Glutamatergic neuron (in vitro differentiated cells): ENCODE measurements around the gene MAGEA1. TPM values are rescaled to one million over a fixed set of nuclear protein-coding genes. Genes with fewer than 3 reads are reported as not detected.

Source experiments
- DNase-seq: peaks from one replicate; pipeline ENCODE4 v3.0.0; 2022
- H3K27ac Mint-ChIP-seq: one replicate; pipeline ENCODE4 v1.8.0; 2020; ENCODE audit warnings: mild to moderate bottlenecking, mixed read lengths, inconsistent platforms; ENCODE audit not compliant: unreplicated experiment
- H3K27me3 Mint-ChIP-seq: one replicate; pipeline ENCODE4 v1.8.0; 2020; ENCODE audit warnings: mild to moderate bottlenecking, moderate library complexity, mixed read lengths, inconsistent platforms; ENCODE audit not compliant: unreplicated experiment
- H3K36me3 Mint-ChIP-seq: one replicate; pipeline ENCODE4 v1.8.0; 2020; ENCODE audit warnings: mild to moderate bottlenecking, mixed read lengths, inconsistent platforms; ENCODE audit not compliant: unreplicated experiment
- H3K4me1 Mint-ChIP-seq: one replicate; pipeline ENCODE4 v1.8.0; 2020; ENCODE audit warnings: mild to moderate bottlenecking, low read depth, mixed read lengths, inconsistent platforms; ENCODE audit not compliant: unreplicated experiment
- H3K4me3 Mint-ChIP-seq: one replicate; pipeline ENCODE4 v1.8.0; 2020; ENCODE audit warnings: mild to moderate bottlenecking, mixed read lengths, inconsistent platforms; ENCODE audit not compliant: unreplicated experiment
- H3K9me3 Mint-ChIP-seq: one replicate; pipeline ENCODE4 v1.8.0; 2020; ENCODE audit warnings: mild to moderate bottlenecking, moderate library complexity, mixed read lengths, inconsistent platforms; ENCODE audit not compliant: unreplicated experiment
- total RNA-seq: library from RNA; stranded (reverse); fragmentation: NEBNext Ultra II Directional; extraction: Animal tissue kit (Norgen Biotek cat#: 25700); gene quantifications from one replicate; pipeline ENCODE4 v1.2.1, GENCODE V29; 2021; ENCODE audit not compliant: unreplicated experiment
- TF ChIP-seq, protein P1 (sequence below): fragments of 200-600 bp; sonication (generic); IDR thresholded peaks from one replicate; pipeline ENCODE4 v1.5.0; 2021; ENCODE audit not compliant: partially characterized antibody, unreplicated experiment

Gene MAGEA1
- total RNA-seq, 1 donor from 2014 or later = not detected

- no peak overlapping the region for H3K4me3 Mint-ChIP-seq
- no peak for DNase-seq
- peaks cover 3% of the 10 kb centered on the region for H3K27me3 Mint-ChIP-seq
- TF ChIP-seq, protein P1, sequence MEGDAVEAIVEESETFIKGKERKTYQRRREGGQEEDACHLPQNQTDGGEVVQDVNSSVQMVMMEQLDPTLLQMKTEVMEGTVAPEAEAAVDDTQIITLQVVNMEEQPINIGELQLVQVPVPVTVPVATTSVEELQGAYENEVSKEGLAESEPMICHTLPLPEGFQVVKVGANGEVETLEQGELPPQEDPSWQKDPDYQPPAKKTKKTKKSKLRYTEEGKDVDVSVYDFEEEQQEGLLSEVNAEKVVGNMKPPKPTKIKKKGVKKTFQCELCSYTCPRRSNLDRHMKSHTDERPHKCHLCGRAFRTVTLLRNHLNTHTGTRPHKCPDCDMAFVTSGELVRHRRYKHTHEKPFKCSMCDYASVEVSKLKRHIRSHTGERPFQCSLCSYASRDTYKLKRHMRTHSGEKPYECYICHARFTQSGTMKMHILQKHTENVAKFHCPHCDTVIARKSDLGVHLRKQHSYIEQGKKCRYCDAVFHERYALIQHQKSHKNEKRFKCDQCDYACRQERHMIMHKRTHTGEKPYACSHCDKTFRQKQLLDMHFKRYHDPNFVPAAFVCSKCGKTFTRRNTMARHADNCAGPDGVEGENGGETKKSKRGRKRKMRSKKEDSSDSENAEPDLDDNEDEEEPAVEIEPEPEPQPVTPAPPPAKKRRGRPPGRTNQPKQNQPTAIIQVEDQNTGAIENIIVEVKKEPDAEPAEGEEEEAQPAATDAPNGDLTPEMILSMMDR = no peak
- H3K36me3 Mint-ChIP-seq = no peaks in the 10 kb centered on the region
- H3K9me3 Mint-ChIP-seq = no peaks in the 10 kb centered on the region
- no peak overlapping the region for H3K27ac Mint-ChIP-seq
- no peaks in the 10 kb centered on the region for H3K4me1 Mint-ChIP-seq
Measured at GRCh38 chrX:153190381-153190780, 11.3 kb downstream of the MAGEA1 start.

- H3K27me3 Mint-ChIP-seq = no peaks in the 10 kb centered on the region
- no peaks in the 10 kb centered on the region for H3K4me1 Mint-ChIP-seq
- TF ChIP-seq, protein P1 = no peak
- H3K36me3 Mint-ChIP-seq = no peaks in the 10 kb centered on the region
- H3K9me3 Mint-ChIP-seq = no peaks in the 10 kb centered on the region
- H3K4me3 Mint-ChIP-seq = no peak overlapping the region
- DNase-seq = no peak
- no peak overlapping the region for H3K27ac Mint-ChIP-seq
Measured at GRCh38 chrX:153200462-153200861, 21.4 kb downstream of the MAGEA1 start.

DNA sequence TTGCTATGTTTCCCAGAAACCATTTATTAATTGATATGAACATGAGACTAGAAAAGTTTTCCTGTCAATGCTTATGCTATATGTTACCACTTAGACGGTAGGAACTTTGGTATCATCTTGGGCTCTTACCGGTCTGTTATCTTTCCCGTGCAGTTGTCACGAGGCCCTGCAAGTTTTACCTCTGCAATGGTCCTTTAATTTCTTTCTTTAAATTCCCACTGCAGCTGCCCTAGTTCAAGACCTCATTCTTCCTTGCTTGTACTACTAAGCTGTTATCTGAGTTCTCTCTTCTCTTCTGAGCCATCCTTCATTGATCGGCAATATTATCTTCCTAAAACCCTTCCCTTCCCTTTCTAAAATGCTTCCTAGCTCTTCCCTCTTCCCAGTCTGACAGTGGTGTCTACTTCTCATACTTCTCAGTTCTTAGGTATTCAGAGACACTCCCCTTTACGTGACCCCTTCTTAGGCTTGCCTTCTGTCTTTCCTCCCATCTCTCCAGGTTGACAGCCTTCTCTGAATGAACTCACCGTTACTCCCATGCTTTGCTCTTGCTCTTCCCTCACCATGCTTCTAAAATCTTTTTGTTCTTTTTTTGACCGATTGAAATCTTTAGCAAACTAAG lies 27.5 kb downstream of the MAGEA1 start:
- Mint-ChIP-seq H3K4me1 (no peaks in the 10 kb centered on the region), H3K27me3 (peaks cover 1% of the 10 kb centered on the region), H3K36me3 (peaks cover 5% of the 10 kb centered on the region), H3K9me3 (no peaks in the 10 kb centered on the region), H3K27ac (no peak overlapping the region), H3K4me3 (no peak overlapping the region)
- no peak for DNase-seq
- TF ChIP-seq, protein P1 = no peak

DNA sequence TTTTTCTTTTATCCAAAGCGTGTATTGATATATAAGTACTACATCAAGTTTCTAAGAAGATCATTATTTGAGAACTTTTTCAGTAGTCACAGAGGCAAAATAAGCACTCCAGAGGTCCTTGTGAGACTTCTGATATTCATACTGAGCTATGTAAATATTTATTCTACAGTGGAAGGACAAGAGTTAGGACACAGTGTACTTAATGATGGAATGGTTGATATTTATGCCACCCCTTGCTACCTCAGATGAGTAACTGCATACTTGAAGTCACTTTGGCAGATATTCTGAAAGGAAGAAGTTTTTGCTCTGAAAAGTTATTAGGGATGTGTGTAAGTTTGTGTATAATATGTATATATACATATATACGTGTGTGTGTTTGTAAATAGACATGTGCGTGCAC lies 30.3 kb downstream of the MAGEA1 start:
- Mint-ChIP-seq H3K4me1 (no peaks in the 10 kb centered on the region), H3K9me3 (peaks cover 4% of the 10 kb centered on the region), H3K27ac (no peak overlapping the region), H3K27me3 (peaks cover 1% of the 10 kb centered on the region), H3K4me3 (no peak overlapping the region), H3K36me3 (peaks cover 9% of the 10 kb centered on the region)
- no peak for DNase-seq
- TF ChIP-seq, protein P1 = no peak

- no peak for DNase-seq
- Mint-ChIP-seq H3K27me3 (peaks cover 3% of the 10 kb centered on the region), H3K36me3 (peaks cover 9% of the 10 kb centered on the region), H3K4me3 (no peak overlapping the region), H3K9me3 (peaks cover 4% of the 10 kb centered on the region), H3K4me1 (no peaks in the 10 kb centered on the region), H3K27ac (no peak overlapping the region)
- TF ChIP-seq, protein P1 = no peak
Measured at GRCh38 chrX:153214934-153215333, 35.9 kb downstream of the MAGEA1 start.
